ENCODE measurements around the gene F10.
A peak's percentile ranks its signal among the peaks of the same experiment; 100 is the strongest.

F10 gene

GRCh38 chr13:113145911-113146598, 23.5 kb downstream of the F10 start:
- Histone ChIP-seq H3K27me3 (ENCODE audit: insufficient read depth, low read depth, severe bottlenecking) (no peaks in the 10 kb centered on the region), H3K9me3 (ENCODE audit: severe bottlenecking) (no peaks in the 10 kb centered on the region), H3K36me3 (no peaks in the 10 kb centered on the region), H3K4me3 (ENCODE audit: low read depth, low read length) (no peak overlapping the region), H3K27ac (no peak overlapping the region)
- no peak for TF ChIP-seq CTCF (IDR thresholded peaks at IDR 0.05; ENCODE audit: low read depth, low read length)
- no peak for DNase-seq

- Histone ChIP-seq H3K27ac (no peak overlapping the region), H3K27me3 (ENCODE audit: insufficient read depth, low read depth, severe bottlenecking) (no peaks in the 10 kb centered on the region), H3K36me3 (no peaks in the 10 kb centered on the region), H3K9me3 (ENCODE audit: severe bottlenecking) (no peaks in the 10 kb centered on the region), H3K4me3 (ENCODE audit: low read depth, low read length) (no peak overlapping the region)
- TF ChIP-seq CTCF (IDR thresholded peaks at IDR 0.05; ENCODE audit: low read depth, low read length), result no peak
- peak; percentile 8 for DNase-seq
Observed at GRCh38 chr13:113146750-113147149, 24.2 kb downstream of the F10 start.

GRCh38 chr13:113147206-113147605, 24.6 kb downstream of the F10 start:
- Histone ChIP-seq H3K4me3 (ENCODE audit: low read depth, low read length) (no peak overlapping the region), H3K36me3 (no peaks in the 10 kb centered on the region), H3K9me3 (ENCODE audit: severe bottlenecking) (no peaks in the 10 kb centered on the region), H3K27ac (no peak overlapping the region), H3K27me3 (ENCODE audit: insufficient read depth, low read depth, severe bottlenecking) (no peaks in the 10 kb centered on the region)
- DNase-seq, result no peak
- no peak for TF ChIP-seq CTCF (IDR thresholded peaks at IDR 0.05; ENCODE audit: low read depth, low read length)

- no peak for TF ChIP-seq CTCF (IDR thresholded peaks at IDR 0.05; ENCODE audit: low read depth, low read length)
- Histone ChIP-seq H3K4me3 (ENCODE audit: low read depth, low read length) (no peak overlapping the region), H3K36me3 (no peaks in the 10 kb centered on the region), H3K27ac (no peak overlapping the region), H3K27me3 (ENCODE audit: insufficient read depth, low read depth, severe bottlenecking) (no peaks in the 10 kb centered on the region), H3K9me3 (ENCODE audit: severe bottlenecking) (no peaks in the 10 kb centered on the region)
- DNase-seq, result no peak
Observed at GRCh38 chr13:113148407-113148806, 25.8 kb downstream of the F10 start.

- Histone ChIP-seq H3K27me3 (ENCODE audit: insufficient read depth, low read depth, severe bottlenecking) (no peaks in the 10 kb centered on the region), H3K4me3 (ENCODE audit: low read depth, low read length) (no peak overlapping the region), H3K27ac (no peak overlapping the region), H3K36me3 (no peaks in the 10 kb centered on the region), H3K9me3 (ENCODE audit: severe bottlenecking) (no peaks in the 10 kb centered on the region)
- no peak for TF ChIP-seq CTCF (IDR thresholded peaks at IDR 0.05; ENCODE audit: low read depth, low read length)
- peak; percentile 10 for DNase-seq
Observed at GRCh38 chr13:113148940-113149503, 26.4 kb downstream of the F10 start.

Measured in WERI-Rb-1 (cell line).